Endothelial cell of umbilical vein (primary cell): ENCODE results near the gene HAUS7. TPM values are rescaled to one million over a fixed set of nuclear protein-coding genes. Genes with fewer than 3 reads are reported as not detected.

Experiments used
- BruUV-seq: library from RNA; stranded (reverse); fragments of 400-500 nt; replicated peaks from 2 replicates; lab custom pipeline; 2021; lab: Mats Ljungman, UMichigan
- CTCF ChIA-PET: fragments of 300-600, 350-600 bp; sonication (Branson Sonifier 250); formaldehyde crosslinking; loops from one replicate; lab custom pipeline; 2021; ENCODE audit warnings: antibody characterized with exemption, inconsistent platforms; lab: Charles Lee
- POLR2A ChIA-PET: fragments of 300-600, 350-600 bp; sonication (Branson Sonifier 250); formaldehyde crosslinking; loops from one replicate; lab custom pipeline; 2021; ENCODE audit warnings: antibody characterized with exemption, inconsistent platforms; lab: Charles Lee
- DNase-seq: peaks from one replicate; pipeline ENCODE4 v3.0.0-alpha.2; 2011; ENCODE audit warnings: low read depth, low spot score
- FAIRE-seq: peaks from 2 replicates; lab custom pipeline; 2011; peaks lifted over from hg19 to GRCh38; lab: Jason Lieb, UNC
- H2AFZ ChIP-seq: 2 replicates; pipeline ENCODE4 v1.6.0; 2012; ENCODE audit warnings: low read depth, low read length, control low read depth, inconsistent platforms
- H3K27ac ChIP-seq: 2 replicates; pipeline ENCODE4 v1.5.1; 2011; ENCODE audit warnings: low read depth, mild to moderate bottlenecking, control low read depth, low read length, moderate library complexity; ENCODE audit not compliant: insufficient read depth
- H3K27me3 ChIP-seq, 2 experiments: 2 replicates each; pipeline versions ENCODE4 v1.6.0 to v1.6.1; 2011; ENCODE audit warnings: low read length in 2 of 2, mixed read lengths in 1 of 2; ENCODE audit not compliant: control insufficient read depth in 2 of 2, insufficient read depth in 2 of 2
- H3K36me3 ChIP-seq, 2 experiments: 2 replicates in 1 of 2; 3 replicates in 1 of 2; pipeline ENCODE4 v1.5.1; 2011; ENCODE audit warnings: low read length in 2 of 2, mild to moderate bottlenecking in 1 of 2, moderate library complexity in 1 of 2; ENCODE audit not compliant: control insufficient read depth in 2 of 2, insufficient read depth in 2 of 2; ENCODE audit errors: extremely low read depth in 1 of 2
- H3K4me1 ChIP-seq: 3 replicates; pipeline ENCODE4 v1.5.1; 2011; ENCODE audit warnings: mild to moderate bottlenecking, low read length; ENCODE audit not compliant: control insufficient read depth, insufficient read depth; ENCODE audit errors: extremely low read depth
- H3K4me2 ChIP-seq: 2 replicates; pipeline ENCODE4 v1.6.1; 2011; ENCODE audit warnings: low read length, control low read depth, mixed read lengths; ENCODE audit not compliant: insufficient read depth
- H3K4me3 ChIP-seq, 3 experiments: fragments of 200-600 bp in 1 of 3; sonication (generic), shearing (Covaris generic) in 1 of 3; replicated peaks in 1 of 3; 2 replicates each; pipeline ENCODE4 v1.5.1; 2011 to 2016; ENCODE audit warnings: control low read depth in 3 of 3, low read length in 3 of 3, mild to moderate bottlenecking in 2 of 3, inconsistent platforms in 1 of 3, low read depth in 1 of 3, moderate library complexity in 1 of 3; ENCODE audit not compliant: insufficient read depth in 1 of 3
- H3K79me2 ChIP-seq: 2 replicates; pipeline ENCODE4 v1.6.0; 2012; ENCODE audit warnings: low read length, inconsistent platforms; ENCODE audit not compliant: control insufficient read depth, insufficient read depth
- H3K9ac ChIP-seq: replicated peaks from 2 replicates; pipeline ENCODE3; 2011; ENCODE audit warnings: low read length, control low read depth; ENCODE audit not compliant: insufficient read depth; ENCODE audit errors: extremely low read depth
- H3K9me1 ChIP-seq: replicated peaks from 3 replicates; pipeline ENCODE4 v1.6.0; 2011; ENCODE audit warnings: mild to moderate bottlenecking, low read length; ENCODE audit not compliant: control insufficient read depth, insufficient read depth; ENCODE audit errors: extremely low read depth
- H3K9me3 ChIP-seq: replicated peaks from 2 replicates; pipeline ENCODE4 v1.5.1; 2012; ENCODE audit warnings: low read length, inconsistent platforms; ENCODE audit not compliant: control insufficient read depth, insufficient read depth
- H4K20me1 ChIP-seq: replicated peaks from 2 replicates; pipeline ENCODE3; 2011; ENCODE audit warnings: mild to moderate bottlenecking, low read length; ENCODE audit not compliant: control insufficient read depth, insufficient read depth; ENCODE audit errors: extremely low read depth
- EZH2 ChIP-seq: IDR thresholded peaks from 2 replicates; pipeline ENCODE4 v1.6.1; 2012; ENCODE audit warnings: borderline replicate concordance, low read depth, mild to moderate bottlenecking, moderate library complexity, low read length, inconsistent platforms; ENCODE audit not compliant: severe bottlenecking
- FOS ChIP-seq: IDR thresholded peaks from 2 replicates; pipeline ENCODE4 v1.6.1; 2011; ENCODE audit warnings: mild to moderate bottlenecking, low read length, moderate library complexity, borderline replicate concordance; ENCODE audit not compliant: insufficient read depth
- GATA2 ChIP-seq: IDR thresholded peaks from 2 replicates; pipeline ENCODE4 v1.7.0; 2011; ENCODE audit warnings: low read depth, mild to moderate bottlenecking, moderate library complexity, mixed read lengths, low read length; ENCODE audit not compliant: insufficient read length, insufficient read depth
- JUN ChIP-seq: IDR thresholded peaks from 2 replicates; pipeline ENCODE4 v1.6.1; 2011; ENCODE audit warnings: borderline replicate concordance, low read depth; ENCODE audit not compliant: insufficient read length, insufficient read depth
- MYC ChIP-seq: IDR thresholded peaks from one replicate; pipeline ENCODE4 v1.6.1; 2011; ENCODE audit warnings: mild to moderate bottlenecking, low read depth, low read length
- POLR2A ChIP-seq: IDR thresholded peaks from 2 replicates; pipeline ENCODE4 v1.6.1; 2012; ENCODE audit warnings: low read depth, mild to moderate bottlenecking, control low read depth, low read length
- POLR2AphosphoS5 ChIP-seq: IDR thresholded peaks from 2 replicates; pipeline ENCODE4 v1.6.1; 2012; ENCODE audit warnings: low read depth, mild to moderate bottlenecking, control low read depth, low read length, moderate library complexity; ENCODE audit not compliant: insufficient read depth
- dilution Hi-C: fragments of 300-500 bp; cut with MboI; formaldehyde crosslinking; loops from one replicate; pipeline ENCODE4 v1.15.0; 2019; ENCODE audit warnings: low sequenced_read_pairs; ENCODE audit not compliant: extremely low pct_ligation_motif_present
- intact Hi-C: fragments of 100-400 bp; cut with micrococcal nuclease; formaldehyde crosslinking; loops from one replicate; pipeline ENCODE4 v1.10.0; 2022
- polyA plus RNA-seq, 4 experiments: library from polyadenylated mRNA; depleted of rRNA in 3 of 4; stranded (reverse) in 3 of 4; unstranded in 1 of 4; fragments of >200 nt; gene quantifications; 2 replicates each; pipeline versions ENCODE4 v1.2.1 to v1.2.3, GENCODE V29; 2011 to 2012; ENCODE audit warnings: missing spikeins in 1 of 4
- total RNA-seq: library from RNA; stranded (reverse); gene quantifications from 2 replicates; pipeline ENCODE4 v1.2.3, GENCODE V29; 2021
- TF ChIP-seq, protein P1 (sequence below): IDR thresholded peaks from 2 replicates; pipeline ENCODE4 v1.6.1; 2011; ENCODE audit not compliant: insufficient read depth, insufficient read length
- TF ChIP-seq, protein P2 (sequence below), 2 donors: IDR thresholded peaks; 1 replicate in 1 of 2; 2 replicates in 1 of 2; pipeline ENCODE4 v1.5.1; 2011; ENCODE audit warnings: low read length in 2 of 2, mild to moderate bottlenecking in 2 of 2, moderate library complexity in 2 of 2, control low read depth in 1 of 2, inconsistent platforms in 1 of 2, low read depth in 1 of 2; ENCODE audit not compliant: insufficient read depth in 1 of 2; ENCODE audit errors: extremely low read depth in 1 of 2

The HAUS7 gene
- total and polyA plus RNA-seq, 2 donors (not counting 3 experiments of a cell fraction or from before 2014, with no cell fraction given), result 31.0 to 46.4 TPM

DNA sequence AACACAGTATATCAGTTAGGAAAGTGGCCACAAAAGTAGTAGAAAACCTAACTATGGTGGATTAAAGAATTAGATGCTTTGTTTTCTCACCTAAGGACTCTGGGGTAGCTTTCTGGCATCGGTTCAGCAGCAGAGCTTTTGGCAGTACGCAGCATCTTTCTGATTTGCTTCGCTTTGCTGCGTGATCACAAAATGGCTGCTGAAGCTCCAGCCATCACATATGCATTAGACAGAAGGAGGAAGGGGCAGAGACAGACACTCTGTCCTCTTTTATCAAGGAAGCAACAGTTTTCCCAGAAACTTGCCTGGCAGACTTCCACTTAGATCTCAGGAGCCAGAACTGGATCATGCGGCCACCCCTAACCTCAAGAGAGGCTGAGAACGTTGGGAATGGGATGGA is 39.6 kb downstream of the HAUS7 start:
- Histone ChIP-seq H3K27ac (no peak overlapping the region), H2AFZ (no peak overlapping the region), H3K36me3 (no peaks in the 10 kb centered on the region), H3K9me1 (no peaks in the 10 kb centered on the region), H3K4me3 (no peak overlapping the region), H3K27me3 (no peaks in the 10 kb centered on the region), H3K4me2 (no peak overlapping the region), H3K4me1 (no peaks in the 10 kb centered on the region), H4K20me1 (no peaks in the 10 kb centered on the region), H3K79me2 (no peaks in the 10 kb centered on the region), H3K9ac (no peak overlapping the region), H3K9me3 (no peaks in the 10 kb centered on the region)
- no peak for TF ChIP-seq GATA2
- TF ChIP-seq, protein P1, sequence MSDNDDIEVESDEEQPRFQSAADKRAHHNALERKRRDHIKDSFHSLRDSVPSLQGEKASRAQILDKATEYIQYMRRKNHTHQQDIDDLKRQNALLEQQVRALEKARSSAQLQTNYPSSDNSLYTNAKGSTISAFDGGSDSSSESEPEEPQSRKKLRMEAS, result no peak
- no peak for TF ChIP-seq MYC
- TF ChIP-seq FOS, result no peak
- TF ChIP-seq EZH2, result no peak
- TF ChIP-seq POLR2AphosphoS5, result no peak
- no peak for TF ChIP-seq JUN
- no peak for TF ChIP-seq POLR2A
- TF ChIP-seq, protein P2, sequence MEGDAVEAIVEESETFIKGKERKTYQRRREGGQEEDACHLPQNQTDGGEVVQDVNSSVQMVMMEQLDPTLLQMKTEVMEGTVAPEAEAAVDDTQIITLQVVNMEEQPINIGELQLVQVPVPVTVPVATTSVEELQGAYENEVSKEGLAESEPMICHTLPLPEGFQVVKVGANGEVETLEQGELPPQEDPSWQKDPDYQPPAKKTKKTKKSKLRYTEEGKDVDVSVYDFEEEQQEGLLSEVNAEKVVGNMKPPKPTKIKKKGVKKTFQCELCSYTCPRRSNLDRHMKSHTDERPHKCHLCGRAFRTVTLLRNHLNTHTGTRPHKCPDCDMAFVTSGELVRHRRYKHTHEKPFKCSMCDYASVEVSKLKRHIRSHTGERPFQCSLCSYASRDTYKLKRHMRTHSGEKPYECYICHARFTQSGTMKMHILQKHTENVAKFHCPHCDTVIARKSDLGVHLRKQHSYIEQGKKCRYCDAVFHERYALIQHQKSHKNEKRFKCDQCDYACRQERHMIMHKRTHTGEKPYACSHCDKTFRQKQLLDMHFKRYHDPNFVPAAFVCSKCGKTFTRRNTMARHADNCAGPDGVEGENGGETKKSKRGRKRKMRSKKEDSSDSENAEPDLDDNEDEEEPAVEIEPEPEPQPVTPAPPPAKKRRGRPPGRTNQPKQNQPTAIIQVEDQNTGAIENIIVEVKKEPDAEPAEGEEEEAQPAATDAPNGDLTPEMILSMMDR (IDR thresholded peaks at IDR 0.05; ENCODE audit: extremely low read depth in 1 of 2, insufficient read depth in 1 of 2, low read depth in 1 of 2, low read length in 2 of 2), result no peak
- no TSS peak for BruUV-seq
- FAIRE-seq, result no peak
- POLR2A ChIA-PET, result no interaction called here
- intact Hi-C loops (loop anchor here (10.0 kb wide), 1 partner anchor 396 kb away; no protein-coding TSS in a partner anchor), dilution Hi-C loops (no loop called here)
- DNase-seq, result no peak
- CTCF ChIA-PET, result no interaction called here
